Progenitor cell of endocrine pancreas (in vitro differentiated cells): ENCODE data around the gene SYNC. TPM values are rescaled to one million over a fixed set of nuclear protein-coding genes. Genes with fewer than 3 reads are reported as not detected.

Experiments used
- DNase-seq: peaks from one replicate; pipeline ENCODE4 v3.0.0; 2021; ENCODE audit warnings: low spot score; ENCODE audit not compliant: unreplicated experiment
- H3K27ac Mint-ChIP-seq: 2 replicates; pipeline ENCODE4 v1.8.0; 2021; ENCODE audit warnings: mild to moderate bottlenecking, moderate library complexity, mixed read lengths
- H3K27me3 Mint-ChIP-seq: 2 replicates; pipeline ENCODE4 v1.8.0; 2021; ENCODE audit warnings: mixed read lengths
- H3K36me3 Mint-ChIP-seq: 2 replicates; pipeline ENCODE4 v1.8.0; 2022; ENCODE audit warnings: mixed read lengths; ENCODE audit not compliant: insufficient read depth
- H3K4me1 Mint-ChIP-seq: 2 replicates; pipeline ENCODE4 v1.8.0; 2021; ENCODE audit warnings: low read depth, mixed read lengths
- H3K4me3 Mint-ChIP-seq: 2 replicates; pipeline ENCODE4 v1.8.0; 2021; ENCODE audit warnings: low read depth, mild to moderate bottlenecking, moderate library complexity, mixed read lengths
- H3K9me3 Mint-ChIP-seq: 2 replicates; pipeline ENCODE4 v1.8.0; 2021; ENCODE audit warnings: low read depth, mixed read lengths
- CTCF ChIP-seq: fragments of 200-600 bp; sonication (generic); IDR thresholded peaks from one replicate; pipeline ENCODE4 v1.5.0; 2021; ENCODE audit warnings: antibody characterized with exemption, mild to moderate bottlenecking; ENCODE audit not compliant: unreplicated experiment
- total RNA-seq: library from RNA; stranded (reverse); gene quantifications from 2 replicates; pipeline ENCODE4 v1.2.1, GENCODE V29; 2021

The SYNC gene
- total RNA-seq, 1 donor from 2014 or later: not detected

- DNase-seq: no peak
- Mint-ChIP-seq H3K27ac (no peak overlapping the region), H3K4me3 (no peak overlapping the region), H3K9me3 (no peaks in the 10 kb centered on the region), H3K36me3 (no peaks in the 10 kb centered on the region), H3K27me3 (peaks cover 11% of the 10 kb centered on the region), H3K4me1 (no peaks in the 10 kb centered on the region)
- TF ChIP-seq CTCF: no peak
Observed at GRCh38 chr1:32696041-32696440, 6.5 kb downstream of the SYNC start.

GRCh38 chr1:32695098-32695904 lies 7.3 kb downstream of the SYNC start:
- Mint-ChIP-seq H3K27ac (no peak overlapping the region), H3K36me3 (no peaks in the 10 kb centered on the region), H3K27me3 (peaks cover 8% of the 10 kb centered on the region), H3K9me3 (no peaks in the 10 kb centered on the region), H3K4me3 (no peak overlapping the region), H3K4me1 (no peaks in the 10 kb centered on the region)
- TF ChIP-seq CTCF: no peak
- DNase-seq: no peak

- Mint-ChIP-seq H3K36me3 (no peaks in the 10 kb centered on the region), H3K4me3 (no peak overlapping the region), H3K27me3 (no peaks in the 10 kb centered on the region), H3K27ac (no peak overlapping the region), H3K4me1 (no peaks in the 10 kb centered on the region), H3K9me3 (no peaks in the 10 kb centered on the region)
- TF ChIP-seq CTCF: no peak
- no peak for DNase-seq
Observed at GRCh38 chr1:32693455-32694174, 9.0 kb downstream of the SYNC start.

- Mint-ChIP-seq H3K27ac (no peak overlapping the region), H3K27me3 (no peaks in the 10 kb centered on the region), H3K36me3 (peaks cover 24% of the 10 kb centered on the region), H3K4me1 (no peaks in the 10 kb centered on the region), H3K9me3 (no peaks in the 10 kb centered on the region), H3K4me3 (no peak overlapping the region)
- TF ChIP-seq CTCF: no peak
- DNase-seq: no peak
Observed at GRCh38 chr1:32686387-32686786, 16.2 kb downstream of the SYNC start.

- no peak for DNase-seq
- Mint-ChIP-seq H3K4me3 (no peak overlapping the region), H3K9me3 (no peaks in the 10 kb centered on the region), H3K36me3 (peaks cover 33% of the 10 kb centered on the region), H3K27ac (peak overlapping the region; percentile 29), H3K4me1 (no peaks in the 10 kb centered on the region), H3K27me3 (no peaks in the 10 kb centered on the region)
- no peak for TF ChIP-seq CTCF
Observed at GRCh38 chr1:32685498-32685897, 17.1 kb downstream of the SYNC start.
